Natural killer cell (primary cell): Measurements from ENCODE around the gene SEMA5A. TPM values are rescaled to one million over a fixed set of nuclear protein-coding genes. Genes with fewer than 3 reads are reported as not detected.

Experiments
- ATAC-seq, 3 donors: fragments of 150-1000 bp in 2 of 3; fragments of 200-7000 bp in 1 of 3; cut with Tn5 transposase; 1 replicate in 1 of 3; 2 replicates in 2 of 3; pipeline ENCODE4 v1.10.0; 2021; ENCODE audit warnings: mild to moderate bottlenecking in 2 of 3, moderate library complexity in 2 of 3
- DNase-seq, 2 donors: peaks; one replicate each; pipeline versions ENCODE4 v3.0.0 to v3.0.0-alpha.2; 2013 to 2021; ENCODE audit warnings: mixed read lengths in 1 of 2
- H3K27ac ChIP-seq: one replicate; pipeline ENCODE4 v1.5.1; 2013; ENCODE audit warnings: mild to moderate bottlenecking, low read length
- H3K27me3 ChIP-seq: one replicate; pipeline ENCODE4 v1.6.1; 2013; ENCODE audit warnings: low read length; ENCODE audit not compliant: control insufficient read depth, insufficient read depth
- H3K36me3 ChIP-seq: one replicate; pipeline ENCODE4 v1.6.1; 2013; ENCODE audit warnings: low read length; ENCODE audit not compliant: control insufficient read depth, insufficient read depth
- H3K4me1 ChIP-seq: one replicate; pipeline ENCODE4 v1.6.1; 2013; ENCODE audit warnings: low read length; ENCODE audit not compliant: control insufficient read depth, insufficient read depth
- H3K4me3 ChIP-seq: one replicate; pipeline ENCODE4 v1.5.1; 2013; ENCODE audit warnings: low read length
- H3K9me3 ChIP-seq: one replicate; pipeline ENCODE4 v1.6.1; 2013; ENCODE audit warnings: low read length; ENCODE audit not compliant: control insufficient read depth, insufficient read depth
- H3K27ac Mint-ChIP-seq, 2 donors: one replicate each; pipeline ENCODE4 v1.8.0; 2022; ENCODE audit warnings: mild to moderate bottlenecking in 2 of 2, mixed read lengths in 2 of 2, moderate library complexity in 1 of 2
- H3K27me3 Mint-ChIP-seq, 2 donors: one replicate each; pipeline ENCODE4 v1.8.0; 2022; ENCODE audit warnings: low read depth in 2 of 2, mixed read lengths in 2 of 2
- H3K36me3 Mint-ChIP-seq: one replicate; pipeline ENCODE4 v1.8.0; 2022; ENCODE audit warnings: mixed read lengths
- H3K4me1 Mint-ChIP-seq, 2 donors: one replicate each; pipeline ENCODE4 v1.8.0; 2022; ENCODE audit warnings: mixed read lengths in 2 of 2
- H3K4me3 Mint-ChIP-seq: one replicate; pipeline ENCODE4 v1.8.0; 2022; ENCODE audit warnings: mild to moderate bottlenecking, moderate library complexity, mixed read lengths
- H3K9me3 Mint-ChIP-seq, 2 donors: one replicate each; pipeline ENCODE4 v1.8.0; 2022; ENCODE audit warnings: mixed read lengths in 2 of 2
- WGBS: methylation state at CpG from one replicate; pipeline ENCODE4 v1.1.7; 2013; ENCODE audit warnings: missing lambda C conversion rate; ENCODE audit not compliant: insufficient coverage; 5-methylcytosine and 5-hydroxymethylcytosine counted together
- intact Hi-C: fragments of 100-400 bp; cut with micrococcal nuclease; formaldehyde crosslinking; loops from one replicate; pipeline ENCODE4 v1.14.2; 2022
- total RNA-seq, 4 donors: library from RNA; stranded (reverse); fragments of 120-200 nt in 1 of 4; gene quantifications; one replicate each; pipeline versions ENCODE4 v1.2.3 to v1.2.4, GENCODE V29; 2013 to 2022
- TF ChIP-seq, protein P1 (sequence below): fragments of 200-600 bp; IDR thresholded peaks from one replicate; pipeline ENCODE4 v1.8.0; 2022; ENCODE audit warnings: antibody characterized with exemption

The SEMA5A gene
- total RNA-seq, 3 donors from 2014 or later (not counting 1 experiment from before 2014, with no cell fraction given) = 0.15 TPM; not detected in 2

DNA sequence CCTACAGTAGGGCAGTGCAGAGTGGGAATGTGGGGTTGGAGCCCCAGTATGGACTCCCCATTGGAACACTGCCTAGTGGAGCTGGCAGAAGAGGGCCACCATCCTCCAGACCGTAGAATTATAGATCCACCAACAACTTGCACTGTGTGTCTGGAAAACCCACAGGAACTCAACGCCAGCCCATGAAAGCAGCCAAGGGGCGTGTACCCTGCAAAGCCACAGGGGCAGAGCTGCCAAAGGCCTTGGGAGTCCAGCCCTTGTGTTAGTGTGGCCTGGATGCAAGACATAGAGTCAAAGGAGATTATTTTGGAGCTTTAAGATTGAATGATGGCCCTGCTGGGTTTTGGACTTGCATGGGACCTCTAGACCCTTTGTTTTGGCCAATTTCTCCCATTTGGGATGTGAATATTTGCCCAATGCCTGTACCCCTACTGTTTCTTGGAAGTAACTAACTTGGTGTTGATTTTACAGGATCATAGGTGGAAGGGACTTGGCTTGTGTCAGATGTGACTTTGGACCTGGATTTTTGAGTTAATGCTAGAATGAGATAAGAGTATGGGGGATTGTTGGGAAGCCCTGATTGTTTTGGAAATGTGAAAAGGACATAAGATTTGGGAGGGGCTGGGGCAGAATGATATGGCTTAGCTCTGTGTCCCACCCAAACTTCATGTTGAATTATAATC is 266.8 kb downstream of the SEMA5A start:
- no peaks in the 10 kb centered on the region for H3K27me3 Mint-ChIP-seq
- H3K4me1 ChIP-seq = no peaks in the 10 kb centered on the region
- no peak overlapping the region for H3K27ac ChIP-seq
- H3K27ac Mint-ChIP-seq = no peak overlapping the region
- H3K36me3 ChIP-seq = no peaks in the 10 kb centered on the region
- no peaks in the 10 kb centered on the region for H3K9me3 ChIP-seq
- 80% methylated on average over 3 of the region's 3 CpGs for WGBS
- intact Hi-C loops = no loop called here
- no peak overlapping the region for H3K4me3 Mint-ChIP-seq
- no peak for DNase-seq
- TF ChIP-seq, protein P1, sequence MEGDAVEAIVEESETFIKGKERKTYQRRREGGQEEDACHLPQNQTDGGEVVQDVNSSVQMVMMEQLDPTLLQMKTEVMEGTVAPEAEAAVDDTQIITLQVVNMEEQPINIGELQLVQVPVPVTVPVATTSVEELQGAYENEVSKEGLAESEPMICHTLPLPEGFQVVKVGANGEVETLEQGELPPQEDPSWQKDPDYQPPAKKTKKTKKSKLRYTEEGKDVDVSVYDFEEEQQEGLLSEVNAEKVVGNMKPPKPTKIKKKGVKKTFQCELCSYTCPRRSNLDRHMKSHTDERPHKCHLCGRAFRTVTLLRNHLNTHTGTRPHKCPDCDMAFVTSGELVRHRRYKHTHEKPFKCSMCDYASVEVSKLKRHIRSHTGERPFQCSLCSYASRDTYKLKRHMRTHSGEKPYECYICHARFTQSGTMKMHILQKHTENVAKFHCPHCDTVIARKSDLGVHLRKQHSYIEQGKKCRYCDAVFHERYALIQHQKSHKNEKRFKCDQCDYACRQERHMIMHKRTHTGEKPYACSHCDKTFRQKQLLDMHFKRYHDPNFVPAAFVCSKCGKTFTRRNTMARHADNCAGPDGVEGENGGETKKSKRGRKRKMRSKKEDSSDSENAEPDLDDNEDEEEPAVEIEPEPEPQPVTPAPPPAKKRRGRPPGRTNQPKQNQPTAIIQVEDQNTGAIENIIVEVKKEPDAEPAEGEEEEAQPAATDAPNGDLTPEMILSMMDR = no peak
- peaks cover 8 to 15% of the 10 kb centered on the region in 2 donors for H3K9me3 Mint-ChIP-seq
- H3K4me1 Mint-ChIP-seq = no peaks in the 10 kb centered on the region
- H3K36me3 Mint-ChIP-seq = no peaks in the 10 kb centered on the region
- no peak for ATAC-seq
- H3K4me3 ChIP-seq = no peak overlapping the region
- H3K27me3 ChIP-seq = no peaks in the 10 kb centered on the region

DNA sequence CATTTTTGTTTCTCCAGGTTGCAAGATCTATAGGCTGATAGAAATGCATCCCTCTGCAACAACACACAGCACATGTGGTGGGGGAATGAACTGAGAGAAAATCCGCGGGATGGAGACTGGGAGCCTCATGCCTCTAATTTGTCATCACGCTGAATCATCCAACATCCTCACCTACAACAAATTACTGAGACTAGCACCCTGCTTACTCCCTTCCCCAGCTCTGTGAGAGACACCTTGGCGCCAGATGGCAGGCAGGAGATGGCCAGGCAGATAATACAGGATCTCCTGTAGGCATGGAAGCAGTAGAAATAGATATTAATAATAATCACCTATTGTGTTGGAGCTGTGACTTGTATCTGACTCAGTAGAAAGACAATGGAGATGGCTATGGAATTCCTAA is 276.9 kb downstream of the SEMA5A start:
- H3K4me3 Mint-ChIP-seq = no peak overlapping the region
- 100% methylated on average over 1 of the region's 4 CpGs for WGBS

GRCh38 chr5:9268226-9268625 is 277.6 kb downstream of the SEMA5A start:
- intact Hi-C loops = no loop called here
- Histone ChIP-seq H3K4me3 (no peak overlapping the region), H3K36me3 (no peaks in the 10 kb centered on the region), H3K4me1 (no peaks in the 10 kb centered on the region), H3K9me3 (peaks cover 12% of the 10 kb centered on the region), H3K27ac (no peak overlapping the region), H3K27me3 (no peaks in the 10 kb centered on the region)
- H3K4me3 Mint-ChIP-seq = no peak overlapping the region
- no peak for ATAC-seq
- no peaks in the 10 kb centered on the region for H3K4me1 Mint-ChIP-seq
- peaks cover 11 to 14% of the 10 kb centered on the region in 2 donors for H3K9me3 Mint-ChIP-seq
- H3K27ac Mint-ChIP-seq = no peak overlapping the region
- H3K27me3 Mint-ChIP-seq = no peaks in the 10 kb centered on the region
- H3K36me3 Mint-ChIP-seq = no peaks in the 10 kb centered on the region
- no peak for DNase-seq
- TF ChIP-seq, protein P1 = no peak
- 12% methylated on average over 2 of the region's 3 CpGs for WGBS

More for the DNA sequence above, 276.9 kb downstream of the SEMA5A start:
- Histone ChIP-seq H3K4me1 (no peaks in the 10 kb centered on the region), H3K4me3 (no peak overlapping the region), H3K27ac (no peak overlapping the region), H3K27me3 (no peaks in the 10 kb centered on the region), H3K36me3 (no peaks in the 10 kb centered on the region), H3K9me3 (peaks cover 12% of the 10 kb centered on the region)
- intact Hi-C loops = no loop called here
- ATAC-seq (no peak), DNase-seq (no peak)
- Mint-ChIP-seq H3K4me1 (no peaks in the 10 kb centered on the region), H3K36me3 (no peaks in the 10 kb centered on the region), H3K27ac (no peak overlapping the region), H3K9me3 (peaks cover 9 to 12% of the 10 kb centered on the region in 2 donors), H3K27me3 (no peaks in the 10 kb centered on the region)
- TF ChIP-seq, protein P1 = no peak
